Endothelial cell (in vitro differentiated cells): Measurements from ENCODE around the gene VSIG2. TPM values are rescaled to one million over a fixed set of nuclear protein-coding genes. Genes with fewer than 3 reads are reported as not detected.

Source experiments
- DNase-seq: peaks from one replicate; pipeline ENCODE4 v3.0.0; 2021; ENCODE audit warnings: low spot score
- H3K27ac Mint-ChIP-seq: one replicate; pipeline ENCODE4 v1.8.0; 2021; ENCODE audit warnings: mixed read lengths, inconsistent platforms; ENCODE audit not compliant: unreplicated experiment
- H3K27me3 Mint-ChIP-seq: one replicate; pipeline ENCODE4 v1.8.0; 2021; ENCODE audit warnings: mild to moderate bottlenecking, moderate library complexity, mixed read lengths, inconsistent platforms; ENCODE audit not compliant: unreplicated experiment
- H3K36me3 Mint-ChIP-seq: one replicate; pipeline ENCODE4 v1.8.0; 2021; ENCODE audit warnings: mild to moderate bottlenecking, low read depth, mixed read lengths, inconsistent platforms; ENCODE audit not compliant: unreplicated experiment
- H3K4me1 Mint-ChIP-seq: one replicate; pipeline ENCODE4 v1.8.0; 2021; ENCODE audit warnings: mild to moderate bottlenecking, mixed read lengths, inconsistent platforms; ENCODE audit not compliant: unreplicated experiment
- H3K4me3 Mint-ChIP-seq: one replicate; pipeline ENCODE4 v1.8.0; 2021; ENCODE audit warnings: mild to moderate bottlenecking, mixed read lengths, inconsistent platforms; ENCODE audit not compliant: unreplicated experiment
- H3K9me3 Mint-ChIP-seq: one replicate; pipeline ENCODE4 v1.8.0; 2021; ENCODE audit warnings: mixed read lengths, inconsistent platforms; ENCODE audit not compliant: unreplicated experiment
- total RNA-seq: library from RNA; stranded (reverse); fragmentation: NEBNext Ultra II Directional; extraction: Animal tissue kit (Norgen Biotek cat#: 25700); gene quantifications from one replicate; pipeline ENCODE4 v1.2.1, GENCODE V29; 2021; ENCODE audit not compliant: unreplicated experiment
- TF ChIP-seq, protein P1 (sequence below): fragments of 200-600 bp; sonication (generic); IDR thresholded peaks from one replicate; pipeline ENCODE4 v1.5.0; 2021; ENCODE audit warnings: antibody characterized with exemption; ENCODE audit not compliant: unreplicated experiment

VSIG2 gene
- total RNA-seq, 1 donor from 2014 or later: 8.6 TPM

DNA sequence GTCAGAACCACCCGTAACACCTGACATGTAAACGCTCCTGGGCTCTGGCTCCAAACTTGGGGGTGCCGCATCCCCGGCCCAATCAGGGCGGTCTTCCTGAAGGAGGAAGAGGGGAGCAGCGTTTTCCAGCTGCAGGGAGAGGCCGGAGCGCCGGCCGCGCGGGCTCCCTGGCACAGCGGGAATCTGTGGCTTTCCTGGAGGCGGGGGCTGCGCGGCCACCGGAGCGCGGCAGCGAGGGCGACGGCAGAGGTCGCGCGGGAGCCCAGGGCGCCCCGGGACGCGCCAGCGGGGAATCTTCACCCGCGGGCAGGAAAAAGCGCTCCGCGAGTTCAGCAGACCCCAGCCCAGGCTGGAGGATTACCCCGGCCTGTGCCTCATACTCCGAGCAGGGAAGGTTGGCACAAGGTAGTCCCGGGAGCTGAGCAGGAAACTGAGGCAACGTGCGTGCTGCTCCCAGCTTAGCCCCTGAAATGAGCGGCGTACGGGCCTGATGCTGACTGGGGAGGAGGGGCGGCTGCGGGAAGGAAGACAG lies 10.6 kb upstream of the VSIG2 start:
- Mint-ChIP-seq H3K27me3 (peaks cover 17% of the 10 kb centered on the region), H3K27ac (peak overlapping the region; percentile 88), H3K36me3 (peaks cover 29% of the 10 kb centered on the region), H3K4me3 (peak overlapping the region; percentile 95), H3K9me3 (no peaks in the 10 kb centered on the region), H3K4me1 (peaks cover 21% of the 10 kb centered on the region)
- TF ChIP-seq, protein P1, sequence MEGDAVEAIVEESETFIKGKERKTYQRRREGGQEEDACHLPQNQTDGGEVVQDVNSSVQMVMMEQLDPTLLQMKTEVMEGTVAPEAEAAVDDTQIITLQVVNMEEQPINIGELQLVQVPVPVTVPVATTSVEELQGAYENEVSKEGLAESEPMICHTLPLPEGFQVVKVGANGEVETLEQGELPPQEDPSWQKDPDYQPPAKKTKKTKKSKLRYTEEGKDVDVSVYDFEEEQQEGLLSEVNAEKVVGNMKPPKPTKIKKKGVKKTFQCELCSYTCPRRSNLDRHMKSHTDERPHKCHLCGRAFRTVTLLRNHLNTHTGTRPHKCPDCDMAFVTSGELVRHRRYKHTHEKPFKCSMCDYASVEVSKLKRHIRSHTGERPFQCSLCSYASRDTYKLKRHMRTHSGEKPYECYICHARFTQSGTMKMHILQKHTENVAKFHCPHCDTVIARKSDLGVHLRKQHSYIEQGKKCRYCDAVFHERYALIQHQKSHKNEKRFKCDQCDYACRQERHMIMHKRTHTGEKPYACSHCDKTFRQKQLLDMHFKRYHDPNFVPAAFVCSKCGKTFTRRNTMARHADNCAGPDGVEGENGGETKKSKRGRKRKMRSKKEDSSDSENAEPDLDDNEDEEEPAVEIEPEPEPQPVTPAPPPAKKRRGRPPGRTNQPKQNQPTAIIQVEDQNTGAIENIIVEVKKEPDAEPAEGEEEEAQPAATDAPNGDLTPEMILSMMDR: no peak
- DNase-seq: peak; percentile 64

DNA sequence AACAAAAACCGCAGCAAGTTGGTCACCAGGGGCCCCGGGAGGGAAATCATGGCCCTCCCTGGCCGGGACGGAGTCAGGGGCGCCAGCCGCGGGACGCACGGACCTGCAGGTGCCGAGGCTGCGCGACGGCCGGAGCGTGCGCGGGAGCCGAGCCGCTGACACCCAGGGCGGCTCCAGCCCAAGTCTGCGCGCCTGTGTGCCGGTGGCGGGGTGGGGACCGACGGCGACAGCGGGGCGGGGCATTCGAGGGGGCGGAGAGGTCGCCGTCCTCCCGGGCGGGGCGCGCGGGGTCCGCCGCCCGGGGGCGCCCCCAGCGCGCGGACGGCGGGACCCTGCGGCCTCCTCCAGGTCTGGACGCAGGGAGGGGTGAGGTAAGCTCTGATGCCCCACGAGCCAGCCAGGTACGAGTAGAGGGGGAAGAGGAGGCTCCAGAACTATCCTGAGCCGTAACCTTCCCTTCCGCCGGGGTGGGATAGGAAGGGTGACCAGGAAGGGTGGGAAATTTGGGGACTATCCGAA lies 10.1 kb upstream of the VSIG2 start, which contains the start of gene ESAM:
Gene ESAM, minus strand, starts transcription at position 186 of the 519 bp plus-strand sequence. Its CDS starts 136 bp downstream, at position 50.
- Mint-ChIP-seq H3K4me1 (peaks cover 27% of the 10 kb centered on the region), H3K4me3 (peak within 1 kb of the TSS; percentile 98), H3K9me3 (no peaks in the 10 kb centered on the region), H3K36me3 (peaks cover 34% of the 10 kb centered on the region), H3K27ac (peak within 1 kb of the TSS; percentile 97), H3K27me3 (peaks cover 17% of the 10 kb centered on the region)
- peak; percentile 72 for DNase-seq
- TF ChIP-seq, protein P1: no peak

DNA sequence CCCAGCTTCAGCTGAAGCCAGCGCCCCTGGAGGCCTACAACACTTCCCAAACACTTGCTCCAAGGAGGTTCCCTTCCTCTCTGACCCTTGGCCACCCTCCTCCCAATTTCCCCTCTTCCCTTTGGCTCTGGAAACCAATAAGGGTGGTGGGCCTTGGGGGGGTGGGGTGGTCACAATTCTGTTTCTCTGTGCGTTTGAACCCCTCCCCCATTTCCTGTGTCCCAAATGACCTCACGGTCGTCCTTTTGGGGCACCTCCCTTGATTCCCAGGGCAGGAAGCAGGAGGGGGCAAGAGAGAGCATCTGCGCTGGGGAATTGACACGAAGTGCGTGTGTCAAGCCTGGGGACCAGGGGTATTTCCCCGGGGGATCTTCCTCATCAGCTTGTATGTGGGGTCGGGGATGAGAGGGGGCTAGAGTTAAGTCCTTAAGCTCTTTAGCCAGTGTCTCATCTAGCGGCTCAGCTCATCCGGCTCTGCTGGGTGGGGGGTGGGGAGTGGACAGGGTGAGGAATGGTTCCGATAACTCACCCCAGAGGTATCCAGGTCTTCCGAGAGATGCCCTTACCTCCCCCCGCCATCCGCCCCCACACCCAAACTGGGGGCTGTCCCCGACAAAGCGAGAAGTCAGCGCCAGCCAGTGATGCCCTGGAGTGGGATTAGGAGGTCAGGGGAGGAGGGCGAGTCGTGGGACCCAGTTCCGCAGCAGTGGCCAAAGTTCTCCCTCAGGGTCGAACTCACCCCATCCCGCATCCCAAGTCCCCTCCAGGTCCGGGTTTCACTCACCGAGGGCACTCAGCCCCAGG lies 9.4 kb upstream of the VSIG2 start:
- H3K27me3 Mint-ChIP-seq: peaks cover 20% of the 10 kb centered on the region
- H3K27ac Mint-ChIP-seq: peak overlapping the region; percentile 97
- peak; percentile 58 for DNase-seq

DNA sequence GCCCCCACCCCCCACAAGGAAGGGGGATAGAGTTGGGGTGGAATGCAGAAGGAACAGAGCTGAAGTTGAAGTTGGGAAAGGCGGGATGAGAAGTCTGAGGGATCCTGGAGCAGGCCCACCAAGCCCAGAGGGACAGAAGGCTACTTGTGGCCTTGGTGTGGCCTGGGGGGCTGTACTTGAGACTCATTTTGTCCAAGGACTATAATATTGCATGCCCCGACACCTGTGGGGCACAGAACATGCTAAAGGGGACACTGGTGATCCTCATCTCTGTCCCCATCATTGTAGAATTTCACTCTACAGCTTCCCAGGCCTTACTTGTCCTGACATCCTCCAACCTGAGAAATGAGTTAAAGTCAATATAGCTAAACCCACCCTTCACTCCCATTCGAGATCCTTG lies 8.8 kb upstream of the VSIG2 start:
- Mint-ChIP-seq H3K27ac (peak overlapping the region; percentile 97), H3K4me1 (peaks cover 40% of the 10 kb centered on the region), H3K36me3 (peaks cover 46% of the 10 kb centered on the region), H3K4me3 (peak overlapping the region; percentile 98), H3K27me3 (peaks cover 20% of the 10 kb centered on the region), H3K9me3 (no peaks in the 10 kb centered on the region)
- no peak for DNase-seq
- TF ChIP-seq, protein P1: no peak

More for the DNA sequence above, 9.4 kb upstream of the VSIG2 start:
- TF ChIP-seq, protein P1: no peak
- Mint-ChIP-seq H3K4me3 (peak overlapping the region; percentile 98), H3K36me3 (peaks cover 39% of the 10 kb centered on the region), H3K4me1 (peaks cover 33% of the 10 kb centered on the region), H3K9me3 (no peaks in the 10 kb centered on the region)
